ENCODE results near the gene AFG3L2.

- TF ChIP-seq POLR2A (IDR thresholded peaks at IDR 0.05): no peak
- no peak for TF ChIP-seq CTCF (IDR thresholded peaks at IDR 0.05 in 8 of 11, conservative IDR thresholded peaks at IDR 0.05 in 3 of 11)
- no peak for TF ChIP-seq POLR2AphosphoS5 (IDR thresholded peaks at IDR 0.05)
Observed at GRCh38 chr18:12296087-12296403, 81.0 kb downstream of the AFG3L2 start.

Data from spleen (tissue), 7 donors.